IMR-90 (cell line): ENCODE data around the gene PSME3. TPM values are rescaled to one million over a fixed set of nuclear protein-coding genes. Genes with fewer than 3 reads are reported as not detected.

Source experiments
- ATAC-seq: fragments of 200-7000 bp; cut with Tn5 transposase; 2 replicates; pipeline ENCODE4 v1.9.1; 2020; ENCODE audit warnings: low read depth, mild to moderate bottlenecking, moderate library complexity
- BruUV-seq: library from RNA; stranded (reverse); fragments of 400-500 nt; replicated peaks from 2 replicates; lab custom pipeline; 2021; lab: Mats Ljungman, UMichigan
- CTCF ChIA-PET: fragments of 300-600 bp; formaldehyde crosslinking; extraction: SDS; loops from one replicate; lab custom pipeline; 2021; ENCODE audit warnings: antibody characterized with exemption; lab: Yijun Ruan, JAX
- POLR2A ChIA-PET: fragments of 300-600 bp; sonication (Branson Sonifier 250); formaldehyde crosslinking; loops from one replicate; lab custom pipeline; 2022; ENCODE audit warnings: antibody characterized with exemption; ENCODE audit not compliant: unreplicated experiment; lab: Charles Lee
- DNase-seq: peaks from one replicate; pipeline ENCODE4 v3.0.0; 2013
- H2AFZ ChIP-seq: replicated peaks from 2 replicates; pipeline ENCODE3; 2013; ENCODE audit warnings: low read length, mild to moderate bottlenecking; ENCODE audit not compliant: poor library complexity
- H2AK5ac ChIP-seq: 2 replicates; pipeline ENCODE4 v1.6.1; 2013; ENCODE audit warnings: low read depth, low read length, inconsistent platforms
- H2AK9ac ChIP-seq: replicated peaks from 2 replicates; pipeline ENCODE3; 2013; ENCODE audit warnings: mild to moderate bottlenecking, low read depth, low read length, moderate library complexity; ENCODE audit not compliant: poor library complexity
- H2BK120ac ChIP-seq: 2 replicates; pipeline ENCODE4 v1.6.1; 2013; ENCODE audit warnings: low read depth, low read length, inconsistent platforms
- H2BK15ac ChIP-seq: 3 replicates; pipeline ENCODE4 v1.6.1; 2013; ENCODE audit warnings: low read depth, low read length, inconsistent platforms
- H2BK20ac ChIP-seq: 2 replicates; pipeline ENCODE4 v1.6.1; 2013; ENCODE audit warnings: low read depth, mild to moderate bottlenecking, inconsistent platforms, low read length, moderate library complexity
- H2BK5ac ChIP-seq: 2 replicates; pipeline ENCODE4 v1.6.1; 2013; ENCODE audit warnings: mild to moderate bottlenecking, low read depth, low read length, inconsistent platforms; ENCODE audit not compliant: poor library complexity, severe bottlenecking
- H3K14ac ChIP-seq: replicated peaks from 2 replicates; pipeline ENCODE4 v1.6.1; 2013; ENCODE audit warnings: low read depth, low read length, inconsistent platforms
- H3K18ac ChIP-seq: 2 replicates; pipeline ENCODE4 v1.6.1; 2013; ENCODE audit warnings: low read depth, low read length, control low read depth
- H3K23ac ChIP-seq: 2 replicates; pipeline ENCODE4 v1.6.1; 2013; ENCODE audit warnings: low read depth, low read length, inconsistent platforms
- H3K27ac ChIP-seq: 2 replicates; pipeline ENCODE4 v1.5.1; 2013; ENCODE audit warnings: mild to moderate bottlenecking, control low read depth, low read length; ENCODE audit not compliant: insufficient read depth
- H3K27me3 ChIP-seq: 2 replicates; pipeline ENCODE4 v1.6.1; 2013; ENCODE audit warnings: low read length; ENCODE audit not compliant: control insufficient read depth, insufficient read depth
- H3K36me3 ChIP-seq: 2 replicates; pipeline ENCODE4 v1.6.1; 2013; ENCODE audit warnings: low read length, mixed read lengths; ENCODE audit not compliant: control insufficient read depth, insufficient read depth
- H3K4ac ChIP-seq: 2 replicates; pipeline ENCODE4 v1.6.1; 2013; ENCODE audit warnings: low read depth, low read length, inconsistent platforms
- H3K4me1 ChIP-seq: 2 replicates; pipeline ENCODE4 v1.6.1; 2013; ENCODE audit warnings: low read length, mixed read lengths; ENCODE audit not compliant: control insufficient read depth, insufficient read depth
- H3K4me2 ChIP-seq: 2 replicates; pipeline ENCODE4 v1.6.1; 2013; ENCODE audit warnings: low read depth, mild to moderate bottlenecking, control low read depth, low read length, moderate library complexity
- H3K4me3 ChIP-seq: 2 replicates; pipeline ENCODE4 v1.5.1; 2013; ENCODE audit warnings: low read depth, mild to moderate bottlenecking, control low read depth, low read length, moderate library complexity; ENCODE audit not compliant: insufficient read depth
- H3K56ac ChIP-seq: 2 replicates; pipeline ENCODE4 v1.6.1; 2013; ENCODE audit warnings: low read length, inconsistent platforms; ENCODE audit not compliant: insufficient read depth; ENCODE audit errors: extremely low read depth
- H3K79me1 ChIP-seq, 2 experiments: 2 replicates each; pipeline ENCODE4 v1.6.1; 2013; ENCODE audit warnings: low read length in 2 of 2, inconsistent platforms in 1 of 2, low read depth in 1 of 2
- H3K9ac ChIP-seq: 2 replicates; pipeline ENCODE4 v1.6.1; 2013; ENCODE audit warnings: low read depth, low read length, control low read depth
- H3K9me1 ChIP-seq: 2 replicates; pipeline ENCODE4 v1.6.1; 2013; ENCODE audit warnings: low read length, inconsistent platforms; ENCODE audit not compliant: insufficient read depth
- H3K9me3 ChIP-seq: 2 replicates; pipeline ENCODE4 v1.6.1; 2013; ENCODE audit warnings: low read length; ENCODE audit not compliant: control insufficient read depth, insufficient read depth
- H4K20me1 ChIP-seq: 2 replicates; pipeline ENCODE4 v1.6.1; 2013; ENCODE audit warnings: low read length, inconsistent platforms; ENCODE audit not compliant: insufficient read depth
- H4K5ac ChIP-seq: 2 replicates; pipeline ENCODE4 v1.6.1; 2013; ENCODE audit warnings: mild to moderate bottlenecking, low read depth, low read length, control low read depth
- H4K8ac ChIP-seq, 2 experiments: 2 replicates each; pipeline ENCODE4 v1.6.1; 2013; ENCODE audit warnings: low read depth in 2 of 2, low read length in 2 of 2, control low read depth in 1 of 2, inconsistent platforms in 1 of 2
- H4K91ac ChIP-seq: 2 replicates; pipeline ENCODE4 v1.6.1; 2013; ENCODE audit warnings: low read depth, low read length, inconsistent platforms; ENCODE audit not compliant: insufficient read depth
- BHLHE40 ChIP-seq: fragments of 150-350 bp; IDR thresholded peaks from 2 replicates; pipeline ENCODE4 v1.6.1; 2016; ENCODE audit warnings: mild to moderate bottlenecking, low read depth, low read length
- CEBPB ChIP-seq: IDR thresholded peaks from 2 replicates; pipeline ENCODE4 v1.6.1; 2012; ENCODE audit warnings: low read depth, low read length, improper control_type of control experiment
- CHD1 ChIP-seq: IDR thresholded peaks from 2 replicates; pipeline ENCODE4 v1.6.1; 2012; ENCODE audit warnings: low read depth, low read length, improper control_type of control experiment
- FOS ChIP-seq: fragments of 150-350 bp; IDR thresholded peaks from 2 replicates; pipeline ENCODE4 v1.6.1; 2016; ENCODE audit warnings: low read depth, low read length
- MAFK ChIP-seq: IDR thresholded peaks from 2 replicates; pipeline ENCODE4 v1.6.1; 2012; ENCODE audit warnings: low read depth, low read length, improper control_type of control experiment
- MAZ ChIP-seq: IDR thresholded peaks from 2 replicates; pipeline ENCODE4 v1.6.1; 2012; ENCODE audit warnings: low read depth, mild to moderate bottlenecking, low read length, improper control_type of control experiment, moderate library complexity, borderline replicate concordance
- MXI1 ChIP-seq: IDR thresholded peaks from 2 replicates; pipeline ENCODE4 v1.6.1; 2012; ENCODE audit warnings: low read depth, mild to moderate bottlenecking, low read length, moderate library complexity, borderline replicate concordance
- NFE2L2 ChIP-seq: fragments of 150-350 bp; IDR thresholded peaks from 2 replicates; pipeline ENCODE4 v1.6.1; 2016; ENCODE audit warnings: low read depth, mild to moderate bottlenecking, low read length
- POLR2A ChIP-seq: IDR thresholded peaks from 2 replicates; pipeline ENCODE4 v1.6.1; 2012; ENCODE audit warnings: mild to moderate bottlenecking, low read depth, low read length
- RAD21 ChIP-seq: IDR thresholded peaks from 2 replicates; pipeline ENCODE4 v1.6.1; 2012; ENCODE audit warnings: low read length, improper control_type of control experiment
- RCOR1 ChIP-seq: IDR thresholded peaks from 2 replicates; pipeline ENCODE4 v1.6.1; 2012; ENCODE audit warnings: mild to moderate bottlenecking, low read length, improper control_type of control experiment; ENCODE audit not compliant: insufficient replicate concordance
- RFX5 ChIP-seq: IDR thresholded peaks from 2 replicates; pipeline ENCODE4 v1.8.0; 2012; ENCODE audit warnings: low read depth, mild to moderate bottlenecking, low read length, moderate library complexity
- SMC3 ChIP-seq: fragments of 150-350 bp; IDR thresholded peaks from 2 replicates; pipeline ENCODE4 v1.6.1; 2016; ENCODE audit warnings: low read depth, mild to moderate bottlenecking, antibody characterized with exemption, low read length, moderate library complexity
- WGBS, 2 experiments: methylation state at CpG; one replicate each; pipeline versions ENCODE4 v1.1.5 to v1.1.7; 2013; ENCODE audit warnings: missing lambda C conversion rate in 2 of 2; ENCODE audit not compliant: insufficient read length in 1 of 2; ENCODE audit errors: extremely low coverage in 2 of 2; 5-methylcytosine and 5-hydroxymethylcytosine counted together
- dilution Hi-C: fragments of 300-500 bp; cut with HindIII; formaldehyde crosslinking; loops from one replicate; pipeline ENCODE4 v1.14.3; 2018; ENCODE audit warnings: low sequenced_read_pairs; ENCODE audit not compliant: unreplicated experiment
- in situ Hi-C: fragments of 300-500 bp; cut with MboI; formaldehyde crosslinking; loops from 3 replicates; pipeline ENCODE4 v1.14.3; 2019; ENCODE audit warnings: low sequenced_read_pairs, inconsistent platforms, mixed read lengths
- intact Hi-C: fragments of 100-400 bp; cut with micrococcal nuclease; formaldehyde crosslinking; loops from 2 replicates; pipeline ENCODE4 v1.10.0; 2022
- polyA plus RNA-seq, 3 experiments: library from polyadenylated mRNA; depleted of rRNA; stranded (reverse); fragments of >200 nt; gene quantifications; 2 replicates each; pipeline ENCODE4 v1.2.3, GENCODE V29; 2012; ENCODE audit warnings: low replicate concordance in 1 of 3
- total RNA-seq: library from RNA; depleted of rRNA; stranded (reverse); fragments of >200 nt; gene quantifications from 2 replicates; pipeline ENCODE4 v1.2.3, GENCODE V29; 2012
- TF ChIP-seq, protein P1 (sequence below): conservative IDR thresholded peaks from 2 replicates; pipeline ENCODE4 v1.5.1; 2012; ENCODE audit warnings: mild to moderate bottlenecking, low read depth, low read length, improper control_type of control experiment
- TF ChIP-seq, protein P2 (sequence below): fragments of 150-350 bp; IDR thresholded peaks from 2 replicates; pipeline ENCODE4 v1.6.1; 2017; ENCODE audit warnings: mild to moderate bottlenecking, antibody characterized with exemption, low read length, low read depth
- TF ChIP-seq, protein P3 (sequence below): fragments of 150-350 bp; IDR thresholded peaks from 2 replicates; pipeline ENCODE4 v1.6.1; 2016; ENCODE audit warnings: low read depth, mild to moderate bottlenecking, low read length, moderate library complexity, borderline replicate concordance

PSME3 gene
- total and polyA plus RNA-seq, 2 of the 4 experiments (the other 2 are of a cell fraction), result 72.4 to 100 TPM

DNA sequence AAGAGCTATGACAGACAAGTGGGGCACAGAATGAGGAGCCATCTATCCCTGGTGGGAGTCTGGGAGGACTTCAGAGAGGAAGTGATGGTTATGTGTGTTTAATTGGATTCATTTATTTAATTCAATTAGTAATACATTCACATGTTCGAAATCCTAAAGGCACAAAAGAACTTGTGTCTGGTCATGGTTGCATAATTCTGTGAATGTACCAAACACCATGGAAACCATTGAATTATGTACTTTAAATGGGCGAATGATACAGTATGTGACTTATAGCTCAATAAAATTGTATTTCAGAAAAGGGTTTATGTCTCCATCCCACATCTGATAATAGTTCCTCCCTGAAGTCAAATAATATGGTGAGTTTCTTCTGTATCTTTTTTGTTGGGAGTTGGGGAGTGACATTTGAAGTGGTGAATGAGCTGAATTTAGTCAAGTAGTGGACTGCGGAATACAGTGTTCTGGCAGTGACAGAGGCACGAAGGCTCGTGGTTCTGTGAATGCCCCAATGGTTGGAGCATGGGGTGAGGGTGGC lies 47.6 kb downstream of the PSME3 start:
- Histone ChIP-seq H2BK15ac (no peak overlapping the region), H3K27ac (no peak overlapping the region), H4K91ac (no peak overlapping the region), H2BK5ac (no peak overlapping the region), H2AK5ac (no peak overlapping the region), H4K5ac (no peak overlapping the region), H4K8ac (no peak overlapping the region), H3K18ac (no peak overlapping the region), H3K4ac (no peak overlapping the region), H3K27me3 (peaks cover 31% of the 10 kb centered on the region), H3K9me3 (no peaks in the 10 kb centered on the region), H3K4me3 (no peak overlapping the region), H3K56ac (no peak overlapping the region), H3K9ac (no peak overlapping the region), H3K9me1 (no peaks in the 10 kb centered on the region), H2AK9ac (no peak overlapping the region), H3K4me2 (no peak overlapping the region), H3K4me1 (peaks cover 2% of the 10 kb centered on the region; the same call in 1 of the 2 replicates), H2BK20ac (no peak overlapping the region), H2AFZ (no peak overlapping the region), H3K23ac (no peak overlapping the region), H4K20me1 (no peaks in the 10 kb centered on the region), H3K36me3 (no peaks in the 10 kb centered on the region), H2BK120ac (no peak overlapping the region), H3K14ac (no peak overlapping the region), H3K79me1 (no peaks in the 10 kb centered on the region)
- intact Hi-C loops (no loop called here), dilution Hi-C loops (no loop called here), in situ Hi-C loops (loop anchor here (25.0 kb wide), 1 partner anchor 431 kb away; no protein-coding TSS in a partner anchor)
- ATAC-seq, result no peak
- TF ChIP-seq, protein P1, sequence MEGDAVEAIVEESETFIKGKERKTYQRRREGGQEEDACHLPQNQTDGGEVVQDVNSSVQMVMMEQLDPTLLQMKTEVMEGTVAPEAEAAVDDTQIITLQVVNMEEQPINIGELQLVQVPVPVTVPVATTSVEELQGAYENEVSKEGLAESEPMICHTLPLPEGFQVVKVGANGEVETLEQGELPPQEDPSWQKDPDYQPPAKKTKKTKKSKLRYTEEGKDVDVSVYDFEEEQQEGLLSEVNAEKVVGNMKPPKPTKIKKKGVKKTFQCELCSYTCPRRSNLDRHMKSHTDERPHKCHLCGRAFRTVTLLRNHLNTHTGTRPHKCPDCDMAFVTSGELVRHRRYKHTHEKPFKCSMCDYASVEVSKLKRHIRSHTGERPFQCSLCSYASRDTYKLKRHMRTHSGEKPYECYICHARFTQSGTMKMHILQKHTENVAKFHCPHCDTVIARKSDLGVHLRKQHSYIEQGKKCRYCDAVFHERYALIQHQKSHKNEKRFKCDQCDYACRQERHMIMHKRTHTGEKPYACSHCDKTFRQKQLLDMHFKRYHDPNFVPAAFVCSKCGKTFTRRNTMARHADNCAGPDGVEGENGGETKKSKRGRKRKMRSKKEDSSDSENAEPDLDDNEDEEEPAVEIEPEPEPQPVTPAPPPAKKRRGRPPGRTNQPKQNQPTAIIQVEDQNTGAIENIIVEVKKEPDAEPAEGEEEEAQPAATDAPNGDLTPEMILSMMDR, result no peak
- TF ChIP-seq, protein P2, sequence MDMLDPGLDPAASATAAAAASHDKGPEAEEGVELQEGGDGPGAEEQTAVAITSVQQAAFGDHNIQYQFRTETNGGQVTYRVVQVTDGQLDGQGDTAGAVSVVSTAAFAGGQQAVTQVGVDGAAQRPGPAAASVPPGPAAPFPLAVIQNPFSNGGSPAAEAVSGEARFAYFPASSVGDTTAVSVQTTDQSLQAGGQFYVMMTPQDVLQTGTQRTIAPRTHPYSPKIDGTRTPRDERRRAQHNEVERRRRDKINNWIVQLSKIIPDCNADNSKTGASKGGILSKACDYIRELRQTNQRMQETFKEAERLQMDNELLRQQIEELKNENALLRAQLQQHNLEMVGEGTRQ, result no peak
- TF ChIP-seq NFE2L2 (no peak), MAFK (no peak), MXI1 (no peak), RCOR1 (no peak), FOS (no peak), CHD1 (no peak), MAZ (no peak), RFX5 (no peak), POLR2A (no peak), SMC3 (no peak), RAD21 (no peak), CEBPB (no peak), BHLHE40 (no peak)
- TF ChIP-seq, protein P3, sequence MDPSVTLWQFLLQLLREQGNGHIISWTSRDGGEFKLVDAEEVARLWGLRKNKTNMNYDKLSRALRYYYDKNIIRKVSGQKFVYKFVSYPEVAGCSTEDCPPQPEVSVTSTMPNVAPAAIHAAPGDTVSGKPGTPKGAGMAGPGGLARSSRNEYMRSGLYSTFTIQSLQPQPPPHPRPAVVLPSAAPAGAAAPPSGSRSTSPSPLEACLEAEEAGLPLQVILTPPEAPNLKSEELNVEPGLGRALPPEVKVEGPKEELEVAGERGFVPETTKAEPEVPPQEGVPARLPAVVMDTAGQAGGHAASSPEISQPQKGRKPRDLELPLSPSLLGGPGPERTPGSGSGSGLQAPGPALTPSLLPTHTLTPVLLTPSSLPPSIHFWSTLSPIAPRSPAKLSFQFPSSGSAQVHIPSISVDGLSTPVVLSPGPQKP, result no peak
- no CpG with 5 or more reads among the region's 5 CpGs for WGBS, 2 experiments
- BruUV-seq, result no TSS peak
- no peak for DNase-seq
- POLR2A ChIA-PET, result no interaction called here
- CTCF ChIA-PET, result no interaction called here
